ENCODE data around the gene NR6A1.

NR6A1 gene

DNA sequence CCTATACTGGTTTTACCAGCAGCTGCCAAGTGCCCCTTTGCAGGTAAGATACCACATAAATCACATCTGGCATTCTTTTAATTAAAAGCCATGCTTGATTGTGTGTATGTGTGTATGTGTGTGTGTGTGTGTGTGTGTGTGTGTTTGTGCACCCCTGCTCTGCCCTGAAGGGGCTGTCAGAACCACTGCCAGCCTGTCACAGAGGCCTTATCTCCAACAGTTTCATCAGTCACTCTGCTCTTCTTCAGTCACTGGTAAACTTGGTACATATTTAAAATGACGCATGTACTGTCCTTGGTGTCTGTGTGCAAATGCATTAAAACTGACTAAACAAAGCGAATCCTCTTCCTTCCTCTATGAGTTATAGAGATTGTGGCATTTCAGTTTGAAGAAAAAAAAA lies 244.9 kb downstream of the NR6A1 start (continued):
- TF ChIP-seq TSHZ2 (CRISPR knock-in tag; IDR thresholded peaks at IDR 0.05) (no peak), BACH2 (CRISPR knock-in tag; IDR thresholded peaks at IDR 0.05; ENCODE audit: borderline replicate concordance) (no peak), ZFP30 (CRISPR knock-in tag; IDR thresholded peaks at IDR 0.05) (no peak), ZFP3 (CRISPR knock-in tag; IDR thresholded peaks at IDR 0.05) (no peak), ZC3H10 (CRISPR knock-in tag; IDR thresholded peaks at IDR 0.05) (no peak), CSDC2 (CRISPR knock-in tag; IDR thresholded peaks at IDR 0.05) (no peak), GLIS3 (CRISPR knock-in tag; IDR thresholded peaks at IDR 0.05) (no peak), RARB (CRISPR knock-in tag; IDR thresholded peaks at IDR 0.05) (no peak), POU6F1 (CRISPR knock-in tag; IDR thresholded peaks at IDR 0.05; ENCODE audit: borderline replicate concordance, low read depth) (no peak)

- TF ChIP-seq ZNF565 (CRISPR knock-in tag; conservative IDR thresholded peaks at IDR 0.05; ENCODE audit: low read depth) (no peak), ARNTL (CRISPR knock-in tag; IDR thresholded peaks at IDR 0.05; ENCODE audit: borderline replicate concordance, low read depth) (no peak), ESRRG (CRISPR knock-in tag; IDR thresholded peaks at IDR 0.05) (no peak), ZNF70 (CRISPR knock-in tag; IDR thresholded peaks at IDR 0.05) (no peak), ZFP30 (CRISPR knock-in tag; IDR thresholded peaks at IDR 0.05) (no peak), ZFP3 (CRISPR knock-in tag; IDR thresholded peaks at IDR 0.05) (no peak), GLIS3 (CRISPR knock-in tag; IDR thresholded peaks at IDR 0.05) (no peak), ZC3H10 (CRISPR knock-in tag; IDR thresholded peaks at IDR 0.05) (no peak), PATZ1 (CRISPR knock-in tag; IDR thresholded peaks at IDR 0.05; ENCODE audit: borderline replicate concordance) (no peak), RARB (CRISPR knock-in tag; IDR thresholded peaks at IDR 0.05) (no peak), SNAI2 (CRISPR knock-in tag; IDR thresholded peaks at IDR 0.05) (no peak), ISL1 (CRISPR knock-in tag; IDR thresholded peaks at IDR 0.05) (no peak), BACH2 (CRISPR knock-in tag; IDR thresholded peaks at IDR 0.05; ENCODE audit: borderline replicate concordance) (no peak), POU6F1 (CRISPR knock-in tag; IDR thresholded peaks at IDR 0.05; ENCODE audit: borderline replicate concordance, low read depth) (no peak), ZNF8 (CRISPR knock-in tag; IDR thresholded peaks at IDR 0.05) (no peak), TSHZ2 (CRISPR knock-in tag; IDR thresholded peaks at IDR 0.05) (no peak)
- TF ChIP-seq, protein P1, sequence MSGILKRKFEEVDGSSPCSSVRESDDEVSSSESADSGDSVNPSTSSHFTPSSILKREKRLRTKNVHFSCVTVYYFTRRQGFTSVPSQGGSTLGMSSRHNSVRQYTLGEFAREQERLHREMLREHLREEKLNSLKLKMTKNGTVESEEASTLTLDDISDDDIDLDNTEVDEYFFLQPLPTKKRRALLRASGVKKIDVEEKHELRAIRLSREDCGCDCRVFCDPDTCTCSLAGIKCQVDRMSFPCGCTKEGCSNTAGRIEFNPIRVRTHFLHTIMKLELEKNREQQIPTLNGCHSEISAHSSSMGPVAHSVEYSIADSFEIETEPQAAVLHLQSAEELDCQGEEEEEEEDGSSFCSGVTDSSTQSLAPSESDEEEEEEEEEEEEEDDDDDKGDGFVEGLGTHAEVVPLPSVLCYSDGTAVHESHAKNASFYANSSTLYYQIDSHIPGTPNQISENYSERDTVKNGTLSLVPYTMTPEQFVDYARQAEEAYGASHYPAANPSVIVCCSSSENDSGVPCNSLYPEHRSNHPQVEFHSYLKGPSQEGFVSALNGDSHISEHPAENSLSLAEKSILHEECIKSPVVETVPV (CRISPR knock-in tag; IDR thresholded peaks at IDR 0.05), result no peak
- ATAC-seq, result peak; percentile 62
Measured at GRCh38 chr9:124522121-124523098, 248.7 kb downstream of the NR6A1 start.

Measured in SK-N-SH treated with all-trans-retinoic acid at 6 μM for 48 hours (cell line).